Activated T-cell treated with anti-CD3 and anti-CD28 coated beads, Interleukin-2, amount 50 U/mL, for 1 hour (primary cell): ENCODE data around the gene SP1.
A peak's percentile ranks its signal among the peaks of the same experiment; 100 is the strongest.
"Not testable (repeated sequence)": the region's sequence is repeated elsewhere in the genome, so short reads cannot be mapped to it uniquely, and the experiment has no call there.

ENCODE experiments used
- DNase-seq: peaks from one replicate; pipeline ENCODE4 v3.0.0-alpha.2; 2020

The SP1 gene

GRCh38 chr12:53380104-53380793 is at the start of gene SP1:
SP1 (plus strand) TSS chr12:53380176; CDS start chr12:53380292, 116 bp downstream.
- DNase-seq: peak; percentile 99

DNA sequence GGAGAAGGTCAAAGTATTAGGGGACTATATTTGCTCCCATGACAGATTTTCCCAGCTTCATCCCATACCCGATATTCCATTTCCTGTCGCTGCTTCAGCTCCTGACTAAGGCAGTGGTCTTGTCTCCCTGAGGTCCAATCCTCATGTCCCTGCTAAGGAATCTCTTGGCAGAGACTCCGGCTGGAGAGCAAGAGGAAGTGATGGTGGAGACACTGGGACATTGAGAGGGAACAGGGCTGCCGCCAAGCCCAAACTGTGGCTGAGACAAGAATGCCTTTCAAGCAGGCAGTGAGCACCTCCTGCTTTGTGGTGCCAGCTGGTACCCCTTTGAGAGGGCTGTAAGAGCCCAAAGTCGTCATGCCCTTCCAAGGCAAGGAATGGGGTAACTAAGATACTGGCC is 49.3 kb upstream of the SP1 start:
- no peak for DNase-seq

- DNase-seq: not testable (repeated sequence)
Observed at GRCh38 chr12:53332339-53332738, 47.6 kb upstream of the SP1 start.

DNA sequence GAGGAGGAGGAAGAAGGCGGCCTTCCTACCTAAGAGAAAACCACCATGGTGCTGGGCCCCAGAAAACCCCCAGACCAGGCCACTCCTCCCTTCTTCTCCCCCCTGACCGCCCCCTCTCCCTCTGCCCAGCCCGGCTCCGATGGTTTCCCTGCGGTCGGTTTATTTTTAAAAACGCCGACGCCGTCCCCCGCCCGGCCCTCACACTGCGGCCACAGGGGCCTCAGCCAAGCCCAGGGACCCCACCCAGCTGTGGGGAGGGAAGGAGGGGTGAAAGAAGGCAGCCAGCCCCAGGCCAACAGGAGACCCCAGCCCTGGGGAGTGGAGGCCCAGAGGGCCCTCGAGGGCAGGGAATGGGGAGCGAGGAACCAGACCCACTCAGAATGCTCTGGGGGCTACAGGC is 47.2 kb upstream of the SP1 start:
- DNase-seq: no peak

DNA sequence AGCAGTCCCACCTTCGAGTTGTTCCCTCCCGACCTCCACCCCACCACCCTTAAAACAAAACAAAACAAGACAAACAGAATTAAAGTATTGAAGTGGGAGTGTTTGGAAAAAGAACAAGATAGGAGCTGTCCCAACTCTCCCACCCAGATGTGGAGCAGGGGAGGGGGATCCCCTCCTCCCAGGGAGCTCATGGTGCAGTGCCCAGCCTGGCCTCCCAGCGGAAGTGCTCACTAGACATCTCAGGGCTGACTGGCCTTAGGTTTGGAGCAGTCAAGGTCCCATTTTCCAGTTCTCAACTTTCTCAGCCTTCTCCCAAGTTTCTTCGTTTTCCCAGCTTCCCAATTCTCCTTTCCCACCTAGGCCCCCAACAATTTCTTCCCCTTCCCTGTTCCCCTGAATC is 46.7 kb upstream of the SP1 start:
- no peak for DNase-seq

DNA sequence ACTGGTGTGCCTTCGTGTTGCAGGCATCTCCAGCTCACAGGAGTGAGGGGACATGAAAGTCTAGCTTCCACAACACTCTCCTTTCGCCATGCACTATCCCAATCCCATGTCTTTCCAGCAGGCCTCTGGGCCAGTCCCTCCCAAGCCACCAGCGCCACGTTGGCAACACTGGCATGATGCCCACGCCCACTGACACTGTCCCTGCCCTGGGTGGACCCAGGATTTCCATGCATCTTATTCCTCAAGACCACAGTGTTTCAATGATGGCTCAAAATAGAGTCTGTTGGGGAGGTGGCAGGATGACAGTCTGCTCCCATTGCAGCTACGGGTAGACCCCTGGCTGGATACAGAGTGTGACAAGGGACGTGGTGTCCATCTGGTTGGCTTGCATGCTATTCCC is 46.1 kb upstream of the SP1 start:
- no peak for DNase-seq

DNA sequence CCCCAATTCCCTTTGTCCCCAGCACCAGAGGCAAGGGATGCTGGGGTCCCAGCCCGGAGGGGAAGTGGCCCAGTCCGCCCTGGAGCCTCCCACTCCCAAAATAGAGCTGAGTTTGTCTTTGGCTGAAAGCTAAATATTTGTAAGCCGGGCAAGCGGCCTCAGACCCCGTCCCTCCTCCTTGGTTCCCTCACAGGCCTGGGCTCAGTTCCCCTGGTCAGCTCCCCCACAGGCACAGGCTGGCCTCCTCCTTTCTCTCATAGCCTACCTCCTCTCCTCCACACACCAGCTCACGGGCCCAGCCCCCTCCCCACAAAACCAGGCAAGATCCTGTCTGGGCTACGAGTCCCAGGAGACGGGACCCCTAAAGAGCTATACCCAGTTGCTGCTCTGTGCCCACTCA is 45.2 kb upstream of the SP1 start:
- DNase-seq: no peak

GRCh38 chr12:53336181-53336681 is 43.7 kb upstream of the SP1 start, which contains the start of gene SP7:
SP7 (minus strand) TSS chr12:53336354; CDS start chr12:53335646, 708 bp downstream.
- DNase-seq: no peak

DNA sequence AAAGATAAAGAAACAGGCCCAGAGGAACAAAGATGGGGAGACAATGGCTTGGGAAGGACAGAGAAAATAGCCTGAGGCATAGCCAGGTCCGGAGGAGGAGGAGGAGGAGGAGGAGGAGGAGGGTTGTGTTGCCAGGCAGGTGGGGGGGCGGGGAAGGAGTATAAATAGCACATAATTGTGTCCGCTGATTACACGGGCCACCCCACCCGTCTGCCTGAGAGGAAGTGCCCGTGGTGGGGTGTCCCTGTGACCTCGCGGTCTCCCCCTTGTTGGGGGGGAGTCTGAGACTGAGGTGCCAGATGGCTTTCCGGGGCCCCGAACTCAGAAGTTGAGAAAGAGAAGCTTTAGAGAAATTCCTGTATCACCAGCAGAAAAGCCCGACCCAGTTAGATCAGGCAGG is 42.0 kb upstream of the SP1 start:
- no peak for DNase-seq

DNA sequence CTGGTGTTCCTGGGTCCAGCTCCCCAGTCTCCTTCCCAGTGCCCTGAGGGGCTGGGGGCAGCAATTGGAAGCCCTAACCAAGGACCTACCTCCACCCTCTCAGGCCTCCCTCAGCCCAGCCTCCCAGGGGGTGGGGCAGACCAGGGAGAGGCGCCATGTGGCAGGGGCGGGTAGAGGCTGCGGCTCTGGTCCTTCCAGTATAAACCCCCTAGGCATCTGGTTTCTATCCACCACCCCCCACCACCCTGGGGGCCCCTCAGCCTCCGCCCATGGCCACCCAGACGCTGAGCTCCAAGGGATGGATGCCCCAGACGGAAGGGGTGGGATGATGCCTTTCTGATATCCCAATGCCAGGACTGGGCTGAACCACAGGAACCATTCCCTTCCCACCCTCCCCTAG is 41.1 kb upstream of the SP1 start:
- no peak for DNase-seq

GRCh38 chr12:53340398-53340797 is 39.6 kb upstream of the SP1 start:
- no peak for DNase-seq

DNA sequence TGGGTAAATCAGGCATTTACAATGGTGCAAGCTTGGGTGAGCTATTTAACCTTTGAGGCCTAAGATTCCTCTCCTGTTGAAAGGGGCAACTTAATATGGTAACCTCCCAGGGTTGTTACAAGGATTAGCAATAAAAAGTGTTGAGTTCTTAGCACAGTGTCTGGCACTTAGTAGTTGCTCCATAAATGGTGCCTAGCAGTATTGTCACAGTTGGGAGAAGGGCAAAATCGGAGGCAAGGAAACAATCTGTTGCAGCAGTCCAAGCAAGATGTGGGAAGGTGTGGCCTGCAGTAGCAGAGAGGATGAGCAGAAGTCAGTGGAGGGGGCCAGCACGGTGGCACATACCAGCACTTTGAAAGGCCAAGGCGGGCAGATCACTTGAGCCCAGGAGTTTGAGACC is 36.5 kb upstream of the SP1 start:
- DNase-seq: no peak

DNA sequence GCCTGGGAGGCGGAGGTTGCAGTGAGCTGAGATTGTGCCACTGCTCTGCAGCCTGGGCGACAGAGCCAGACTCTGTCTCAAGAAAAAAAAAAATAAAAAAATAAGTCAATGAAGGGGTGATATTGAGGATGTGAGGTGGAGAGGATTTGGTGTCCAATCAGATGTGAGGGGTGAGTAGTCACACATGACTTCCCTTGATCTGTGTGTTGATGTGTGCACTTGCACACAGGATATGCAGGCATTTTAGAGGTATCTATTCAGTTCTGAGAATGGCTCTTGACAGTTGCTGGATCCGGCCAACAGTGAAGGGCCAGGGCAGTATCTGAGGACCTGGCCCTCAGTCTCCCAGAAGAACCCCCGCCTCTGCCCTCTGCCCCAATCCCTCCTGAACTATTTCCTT is 36.0 kb upstream of the SP1 start:
- no peak for DNase-seq

- DNase-seq: no peak
Observed at GRCh38 chr12:53344487-53344823, 35.5 kb upstream of the SP1 start.

GRCh38 chr12:53344824-53345485 is 35.0 kb upstream of the SP1 start:
- DNase-seq: peak; percentile 74

DNA sequence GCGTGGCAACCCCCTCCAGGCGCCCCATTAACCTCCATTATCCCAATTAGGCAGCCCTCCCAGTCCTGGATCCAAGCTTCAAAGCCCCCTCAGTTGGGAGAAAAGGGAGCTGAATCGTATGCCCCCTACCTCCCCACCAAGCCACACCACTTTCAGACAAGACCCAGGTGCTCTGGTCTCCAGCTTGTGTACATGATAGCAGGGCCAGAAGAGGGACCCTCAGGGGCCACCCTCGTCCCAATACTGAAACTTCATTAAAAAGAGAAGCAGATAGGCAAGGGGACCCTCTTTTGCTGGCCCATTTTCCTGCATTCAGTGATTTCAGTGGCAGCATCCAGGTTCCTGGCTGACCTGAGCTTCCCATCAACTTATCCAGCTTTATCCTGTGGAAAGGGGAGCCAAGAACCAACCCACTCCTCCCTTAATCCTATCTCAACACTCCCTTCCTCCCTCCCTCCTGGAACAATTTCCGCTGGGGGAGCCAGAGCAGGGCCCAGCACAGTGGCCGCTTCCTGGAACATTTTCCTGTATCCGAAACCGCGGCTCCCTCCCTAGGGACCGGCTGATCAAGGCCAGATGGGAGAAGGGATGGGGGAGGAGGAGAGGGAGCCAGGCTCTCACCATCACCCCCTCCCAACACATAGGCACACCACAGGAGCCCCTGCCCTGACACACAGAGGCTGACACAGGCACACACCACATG is 34.3 kb upstream of the SP1 start:
- no peak for DNase-seq

GRCh38 chr12:53346491-53346890 is 33.5 kb upstream of the SP1 start:
- no peak for DNase-seq

- no peak for DNase-seq
Observed at GRCh38 chr12:53347905-53348304, 32.1 kb upstream of the SP1 start.

DNA sequence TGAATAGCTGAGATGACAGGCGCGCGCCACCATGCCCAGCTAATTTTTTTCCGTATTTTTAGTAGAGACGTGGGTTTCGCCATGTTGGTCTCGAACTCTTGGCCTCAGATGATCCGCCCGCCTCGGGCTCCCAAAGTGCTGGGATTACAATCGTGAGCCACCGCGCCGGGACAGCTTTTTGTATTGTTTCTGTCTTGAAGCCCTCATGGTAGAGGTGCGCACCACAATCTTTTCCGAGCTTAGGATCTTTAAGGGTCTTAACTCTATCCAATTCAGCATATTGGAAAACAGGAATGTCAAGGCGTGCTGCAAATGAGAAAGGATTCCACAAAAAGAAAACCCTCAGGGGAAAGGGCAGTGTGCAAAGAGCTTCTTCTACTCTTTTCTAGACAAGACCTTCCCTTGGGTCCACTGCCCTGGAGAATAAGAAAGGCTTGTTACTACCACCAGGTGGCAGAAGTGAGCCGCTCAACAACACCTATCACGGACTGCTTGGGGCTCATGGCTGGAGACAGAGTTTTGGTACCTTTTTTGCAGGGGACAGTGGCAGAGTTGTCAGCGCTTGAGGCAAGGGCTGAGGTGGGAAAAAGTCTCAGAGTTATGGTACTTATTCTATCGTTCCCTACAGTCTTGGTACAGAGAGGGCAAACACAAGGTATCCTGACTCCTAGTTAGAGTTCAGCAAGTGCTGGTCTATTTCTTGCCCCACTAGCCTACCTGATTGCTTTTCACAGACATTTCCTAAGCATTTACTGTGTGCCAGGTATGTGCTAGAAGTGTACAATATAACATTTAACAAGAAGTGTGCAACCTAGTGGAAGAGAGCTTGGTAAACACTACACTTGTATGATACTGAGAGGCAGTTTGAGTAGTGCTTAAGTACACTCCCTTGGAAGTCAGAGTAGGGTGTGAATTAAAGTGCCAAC is 27.4 kb upstream of the SP1 start:
- DNase-seq: peak; percentile 79

- no peak for DNase-seq
Observed at GRCh38 chr12:53353257-53353655, 26.7 kb upstream of the SP1 start.

- DNase-seq: no peak
Observed at GRCh38 chr12:53355121-53355520, 24.9 kb upstream of the SP1 start.

GRCh38 chr12:53358836-53359419 is 21.0 kb upstream of the SP1 start:
- no peak for DNase-seq

- not testable (repeated sequence) for DNase-seq
Observed at GRCh38 chr12:53361638-53362037, 18.3 kb upstream of the SP1 start.
